ENCODE results near the gene CCT6B. TPM values are rescaled to one million over a fixed set of nuclear protein-coding genes. Genes with fewer than 3 reads are reported as not detected.

The CCT6B gene
- polyA plus RNA-seq, 3 donors = 0.95 to 1.8 (median 1.4) TPM

DNA sequence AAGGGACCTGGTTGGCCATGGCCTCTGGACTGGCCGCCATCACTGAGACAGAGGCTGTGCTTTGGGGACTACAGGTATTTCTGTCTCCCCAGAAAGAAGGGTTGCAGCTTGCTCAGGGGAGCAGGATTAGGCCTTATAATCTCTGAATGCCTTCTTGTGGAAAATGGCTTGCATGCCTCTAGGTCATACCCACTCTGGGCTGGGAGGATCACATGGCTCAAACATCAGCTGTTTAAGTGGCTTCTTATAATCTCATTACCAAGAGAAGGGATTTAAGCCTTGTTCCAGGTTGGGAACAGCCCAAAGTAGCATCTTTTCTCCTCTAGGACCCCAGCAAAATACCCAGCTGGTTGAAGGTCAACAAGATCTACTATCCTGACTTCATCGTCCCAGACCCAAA lies 38.2 kb upstream of the CCT6B start:
- H4K20me1 ChIP-seq (ENCODE audit: insufficient read depth, low read length) = no peaks in the 10 kb centered on the region
- H3K4me1 ChIP-seq (ENCODE audit: control insufficient read depth in 1 of 2, insufficient read depth in 2 of 2, low read length in 2 of 2) = peaks cover 21 to 23% of the 10 kb centered on the region in 2 donors
- Mint-ChIP-seq H3K4me1 (peaks cover 28% of the 10 kb centered on the region), H3K4me3 (no peak overlapping the region), H3K36me3 (peaks cover 53 to 62% of the 10 kb centered on the region in 2 donors), H3K27me3 (ENCODE audit: low read depth in 3 of 3) (no peaks in the 10 kb centered on the region), H3K9me3 (peaks cover 0 to 2% (median 0%) of the 10 kb centered on the region in 7 donors), H3K27ac (peak overlapping the region in 2 of 7 donors; percentile 47 to 83)
- intact Hi-C loops (cut with micrococcal nuclease) = loop anchor here in 1 of 2 donors (2.0 to 5.0 kb wide), 2 partner anchors 89 to 118 kb away; partner anchors contain the start of gene RAD51D
- H3K36me3 ChIP-seq (replicated peaks in 1 of 2; ENCODE audit: control insufficient read depth in 1 of 2, insufficient read depth in 2 of 2, low read length in 2 of 2) = peaks cover 45 to 91% of the 10 kb centered on the region in 2 donors
- H3K4me3 ChIP-seq (replicated peaks in 1 of 3; ENCODE audit: low read depth in 2 of 3, low read length in 3 of 3) = no peak overlapping the region
- WGBS (ENCODE audit: insufficient coverage) = 100% methylated on average over 1 of the region's 2 CpGs
- H3K27ac ChIP-seq (ENCODE audit: low read depth in 1 of 2, low read length in 2 of 2) = peak overlapping the region in 1 of 2 donors; percentile 11
- no peak overlapping the region for H3K9ac ChIP-seq (ENCODE audit: insufficient read depth, low read length, poor library complexity, severe bottlenecking)
- no peak overlapping the region for H2AFZ ChIP-seq (ENCODE audit: insufficient read depth, low read depth, low read length, poor library complexity, severe bottlenecking)
- DNase-seq = no peak
- TF ChIP-seq, protein P1, sequence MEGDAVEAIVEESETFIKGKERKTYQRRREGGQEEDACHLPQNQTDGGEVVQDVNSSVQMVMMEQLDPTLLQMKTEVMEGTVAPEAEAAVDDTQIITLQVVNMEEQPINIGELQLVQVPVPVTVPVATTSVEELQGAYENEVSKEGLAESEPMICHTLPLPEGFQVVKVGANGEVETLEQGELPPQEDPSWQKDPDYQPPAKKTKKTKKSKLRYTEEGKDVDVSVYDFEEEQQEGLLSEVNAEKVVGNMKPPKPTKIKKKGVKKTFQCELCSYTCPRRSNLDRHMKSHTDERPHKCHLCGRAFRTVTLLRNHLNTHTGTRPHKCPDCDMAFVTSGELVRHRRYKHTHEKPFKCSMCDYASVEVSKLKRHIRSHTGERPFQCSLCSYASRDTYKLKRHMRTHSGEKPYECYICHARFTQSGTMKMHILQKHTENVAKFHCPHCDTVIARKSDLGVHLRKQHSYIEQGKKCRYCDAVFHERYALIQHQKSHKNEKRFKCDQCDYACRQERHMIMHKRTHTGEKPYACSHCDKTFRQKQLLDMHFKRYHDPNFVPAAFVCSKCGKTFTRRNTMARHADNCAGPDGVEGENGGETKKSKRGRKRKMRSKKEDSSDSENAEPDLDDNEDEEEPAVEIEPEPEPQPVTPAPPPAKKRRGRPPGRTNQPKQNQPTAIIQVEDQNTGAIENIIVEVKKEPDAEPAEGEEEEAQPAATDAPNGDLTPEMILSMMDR (IDR thresholded peaks at IDR 0.05) = no peak
- no peaks in the 10 kb centered on the region for H3K9me3 ChIP-seq (replicated peaks in 1 of 2; ENCODE audit: control insufficient read depth in 1 of 2, insufficient read depth in 1 of 2, low read length in 2 of 2)
- no peaks in the 10 kb centered on the region for H3K79me2 ChIP-seq (ENCODE audit: insufficient read depth, low read length)
- H3K27me3 ChIP-seq (ENCODE audit: control insufficient read depth in 2 of 2, insufficient read depth in 2 of 2, low read length in 2 of 2) = no peaks in the 10 kb centered on the region
- H3K4me2 ChIP-seq (replicated peaks; ENCODE audit: extremely low read depth, low read length, poor library complexity, severe bottlenecking) = no peak overlapping the region

DNA sequence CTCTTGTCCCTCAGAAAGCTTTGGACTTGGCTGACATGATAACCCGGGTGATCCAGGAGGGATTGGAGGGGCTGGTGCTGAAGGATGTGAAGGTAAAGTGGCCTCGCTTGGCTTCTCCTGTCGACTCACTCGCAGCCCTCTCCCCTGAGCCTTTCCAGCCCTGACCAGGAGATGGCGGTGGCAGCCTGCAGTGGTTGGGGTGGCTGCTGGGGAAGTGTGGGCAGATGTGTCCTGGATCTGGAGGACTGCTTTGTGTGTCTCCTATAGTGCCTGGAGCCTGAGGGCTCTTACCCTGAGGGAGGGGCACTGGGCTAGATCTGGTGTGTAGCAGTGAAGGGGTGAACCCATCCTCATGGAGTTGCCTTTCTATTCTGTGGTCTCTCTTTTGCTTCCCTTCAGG lies 36.9 kb upstream of the CCT6B start:
- no peak overlapping the region for H3K9ac ChIP-seq (ENCODE audit: insufficient read depth, low read length, poor library complexity, severe bottlenecking)

More for the DNA sequence above, 36.9 kb upstream of the CCT6B start:
- Histone ChIP-seq H3K4me1 (ENCODE audit: control insufficient read depth in 1 of 2, insufficient read depth in 2 of 2, low read length in 2 of 2) (peaks cover 25 to 29% of the 10 kb centered on the region in 2 donors), H3K27ac (ENCODE audit: low read depth in 1 of 2, low read length in 2 of 2) (no peak overlapping the region), H3K27me3 (ENCODE audit: control insufficient read depth in 2 of 2, insufficient read depth in 2 of 2, low read length in 2 of 2) (no peaks in the 10 kb centered on the region), H4K20me1 (ENCODE audit: insufficient read depth, low read length) (no peaks in the 10 kb centered on the region), H3K4me3 (replicated peaks in 1 of 3; ENCODE audit: low read depth in 2 of 3, low read length in 3 of 3) (no peak overlapping the region), H3K9me3 (replicated peaks in 1 of 2; ENCODE audit: control insufficient read depth in 1 of 2, insufficient read depth in 1 of 2, low read length in 2 of 2) (no peaks in the 10 kb centered on the region), H3K36me3 (replicated peaks in 1 of 2; ENCODE audit: control insufficient read depth in 1 of 2, insufficient read depth in 2 of 2, low read length in 2 of 2) (peaks cover 36 to 91% of the 10 kb centered on the region in 2 donors), H3K79me2 (ENCODE audit: insufficient read depth, low read length) (no peaks in the 10 kb centered on the region), H3K4me2 (replicated peaks; ENCODE audit: extremely low read depth, low read length, poor library complexity, severe bottlenecking) (no peak overlapping the region), H2AFZ (ENCODE audit: insufficient read depth, low read depth, low read length, poor library complexity, severe bottlenecking) (peak overlapping the region; percentile 12)
- TF ChIP-seq, protein P1 (IDR thresholded peaks at IDR 0.05) = peak; percentile 89
- Mint-ChIP-seq H3K27ac (peak overlapping the region in 4 of 7 donors; percentile 50 to 61 (median 57)), H3K4me3 (no peak overlapping the region), H3K27me3 (ENCODE audit: low read depth in 3 of 3) (no peaks in the 10 kb centered on the region), H3K36me3 (peaks cover 55 to 60% of the 10 kb centered on the region in 2 donors), H3K4me1 (peaks cover 35% of the 10 kb centered on the region), H3K9me3 (no peaks in the 10 kb centered on the region)
- intact Hi-C loops (cut with micrococcal nuclease) = loop anchor here (1.0 to 5.0 kb wide), 3 partner anchors 91 to 119 kb away; partner anchors contain the start of gene RAD51D (in 1 of the 2)
- 23% methylated on average over 4 of the region's 5 CpGs for WGBS (ENCODE audit: insufficient coverage)
- DNase-seq = peak; percentile 66 to 74 (median 69)

All from CD14-positive monocyte (primary cell).